K562 (cell line): ENCODE data around the gene PCED1B. TPM values are rescaled to one million over a fixed set of nuclear protein-coding genes. Genes with fewer than 3 reads are reported as not detected.

Experiments used
- CBX5 ChIP-seq: IDR thresholded peaks from 2 replicates; pipeline ENCODE4 v1.6.1; 2014; ENCODE audit warnings: low read depth, borderline replicate concordance
- MXI1 ChIP-seq: IDR thresholded peaks from 2 replicates; pipeline ENCODE4 v1.6.1; 2011; ENCODE audit warnings: low read depth, mild to moderate bottlenecking, improper control_type of control experiment, low read length
- PHB ChIP-seq: fragments of 250-450 bp; sonication (Bioruptor Pico); IDR thresholded peaks from 2 replicates; pipeline ENCODE4 v1.5.0; 2021
- TEAD4 ChIP-seq, 2 experiments: sonication (generic) in 1 of 2; formaldehyde crosslinking in 1 of 2; IDR thresholded peaks; 2 replicates each; pipeline versions ENCODE4 v1.6.1 to v1.8.0; 2012 to 2022; ENCODE audit warnings: borderline replicate concordance in 1 of 2, inconsistent platforms in 1 of 2, low read length in 1 of 2, mild to moderate bottlenecking in 1 of 2, missing genetic modification reagents in 1 of 2
- ZBED1 ChIP-seq: IDR thresholded peaks from 2 replicates; pipeline ENCODE4 v1.6.1; 2014
- ZNF232 ChIP-seq: sonication (generic); formaldehyde crosslinking; IDR thresholded peaks from 2 replicates; pipeline ENCODE4 v1.8.0; 2022; ENCODE audit warnings: mild to moderate bottlenecking, missing genetic modification reagents
- polyA plus RNA-seq, 8 experiments: library from polyadenylated mRNA; depleted of rRNA in 4 of 8; stranded (reverse) in 5 of 8; unstranded in 3 of 8; fragments of >200 nt; fragmentation: Nextera tagmentation in 2 of 8; fragmentation: Illumina TruSeq in 1 of 8; extraction: Ambion mirVana in 2 of 8; extraction: Trizol in 1 of 8; gene quantifications; 2 replicates each; pipeline versions ENCODE4 v1.2.1 to v1.2.3, GENCODE V29; 2011 to 2014; ENCODE audit warnings: inconsistent platforms in 1 of 8, missing spikeins in 1 of 8
- total RNA-seq, 7 experiments: library from RNA; depleted of rRNA in 6 of 7; stranded (reverse); fragments of >200 nt in 6 of 7; fragmentation: Illumina TruSeq in 2 of 7; extraction: Trizol in 2 of 7; gene quantifications; 2 replicates each; pipeline versions ENCODE4 v1.2.1 to v1.2.3, GENCODE V29; 2011 to 2021; ENCODE audit warnings: low replicate concordance in 1 of 7
- TF ChIP-seq, protein P1 (sequence below): fragments of 250-450 bp; sonication (Bioruptor Pico); IDR thresholded peaks from 2 replicates; pipeline ENCODE4 v1.4.0; 2020
- TF ChIP-seq, protein P2 (sequence below), 3 experiments: fragments of 200-800 bp in 1 of 3; fragments of 250-450 bp in 1 of 3; fragments of 450-650 bp in 1 of 3; sonication (Bioruptor Pico) in 1 of 3; sonication (Bioruptor generic) in 1 of 3; formaldehyde crosslinking in 1 of 3; IDR thresholded peaks; 2 replicates each; pipeline versions ENCODE4 v1.6.1 to v1.8.0; 2016 to 2022; ENCODE audit warnings: mild to moderate bottlenecking in 2 of 3, missing genetic modification characterization in 2 of 3, missing compliant biosample characterization in 1 of 3, moderate library complexity in 1 of 3
- TF ChIP-seq, protein P3 (sequence below): fragments of 250-450 bp; sonication (Bioruptor Pico); IDR thresholded peaks from 2 replicates; pipeline ENCODE4 v1.8.0; 2021; ENCODE audit warnings: mild to moderate bottlenecking, moderate library complexity
- TF ChIP-seq, protein P4 (sequence below): fragments of 450-650 bp; formaldehyde crosslinking; IDR thresholded peaks from 2 replicates; pipeline ENCODE4 v1.4.0; 2020; ENCODE audit warnings: mild to moderate bottlenecking, moderate library complexity

Gene PCED1B
- total and polyA plus RNA-seq, 9 of the 15 experiments (the other 6 are each of a cell fraction or from before 2014, with no cell fraction given): 1.2 to 9.3 (median 2.5) TPM

DNA sequence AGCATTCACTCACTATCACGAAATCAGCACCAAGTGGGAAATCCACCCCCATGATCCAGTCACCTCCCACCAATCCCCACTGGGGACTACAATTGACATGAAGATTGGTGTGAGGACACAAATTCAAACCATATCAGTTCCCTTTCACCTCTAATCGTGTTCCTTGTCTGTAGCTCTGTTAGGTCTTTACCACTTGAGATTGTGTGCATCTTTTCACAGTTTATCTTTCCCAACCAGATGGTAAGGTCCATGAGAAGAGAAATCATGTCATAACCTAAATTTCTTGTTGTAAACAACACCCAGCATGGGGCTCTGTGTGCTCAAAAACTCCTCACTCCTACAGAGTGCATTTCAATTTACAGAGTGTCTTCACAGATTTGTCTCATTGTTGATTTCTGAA lies 27.1 kb upstream of the PCED1B start (continued):
- TF ChIP-seq, protein P1, sequence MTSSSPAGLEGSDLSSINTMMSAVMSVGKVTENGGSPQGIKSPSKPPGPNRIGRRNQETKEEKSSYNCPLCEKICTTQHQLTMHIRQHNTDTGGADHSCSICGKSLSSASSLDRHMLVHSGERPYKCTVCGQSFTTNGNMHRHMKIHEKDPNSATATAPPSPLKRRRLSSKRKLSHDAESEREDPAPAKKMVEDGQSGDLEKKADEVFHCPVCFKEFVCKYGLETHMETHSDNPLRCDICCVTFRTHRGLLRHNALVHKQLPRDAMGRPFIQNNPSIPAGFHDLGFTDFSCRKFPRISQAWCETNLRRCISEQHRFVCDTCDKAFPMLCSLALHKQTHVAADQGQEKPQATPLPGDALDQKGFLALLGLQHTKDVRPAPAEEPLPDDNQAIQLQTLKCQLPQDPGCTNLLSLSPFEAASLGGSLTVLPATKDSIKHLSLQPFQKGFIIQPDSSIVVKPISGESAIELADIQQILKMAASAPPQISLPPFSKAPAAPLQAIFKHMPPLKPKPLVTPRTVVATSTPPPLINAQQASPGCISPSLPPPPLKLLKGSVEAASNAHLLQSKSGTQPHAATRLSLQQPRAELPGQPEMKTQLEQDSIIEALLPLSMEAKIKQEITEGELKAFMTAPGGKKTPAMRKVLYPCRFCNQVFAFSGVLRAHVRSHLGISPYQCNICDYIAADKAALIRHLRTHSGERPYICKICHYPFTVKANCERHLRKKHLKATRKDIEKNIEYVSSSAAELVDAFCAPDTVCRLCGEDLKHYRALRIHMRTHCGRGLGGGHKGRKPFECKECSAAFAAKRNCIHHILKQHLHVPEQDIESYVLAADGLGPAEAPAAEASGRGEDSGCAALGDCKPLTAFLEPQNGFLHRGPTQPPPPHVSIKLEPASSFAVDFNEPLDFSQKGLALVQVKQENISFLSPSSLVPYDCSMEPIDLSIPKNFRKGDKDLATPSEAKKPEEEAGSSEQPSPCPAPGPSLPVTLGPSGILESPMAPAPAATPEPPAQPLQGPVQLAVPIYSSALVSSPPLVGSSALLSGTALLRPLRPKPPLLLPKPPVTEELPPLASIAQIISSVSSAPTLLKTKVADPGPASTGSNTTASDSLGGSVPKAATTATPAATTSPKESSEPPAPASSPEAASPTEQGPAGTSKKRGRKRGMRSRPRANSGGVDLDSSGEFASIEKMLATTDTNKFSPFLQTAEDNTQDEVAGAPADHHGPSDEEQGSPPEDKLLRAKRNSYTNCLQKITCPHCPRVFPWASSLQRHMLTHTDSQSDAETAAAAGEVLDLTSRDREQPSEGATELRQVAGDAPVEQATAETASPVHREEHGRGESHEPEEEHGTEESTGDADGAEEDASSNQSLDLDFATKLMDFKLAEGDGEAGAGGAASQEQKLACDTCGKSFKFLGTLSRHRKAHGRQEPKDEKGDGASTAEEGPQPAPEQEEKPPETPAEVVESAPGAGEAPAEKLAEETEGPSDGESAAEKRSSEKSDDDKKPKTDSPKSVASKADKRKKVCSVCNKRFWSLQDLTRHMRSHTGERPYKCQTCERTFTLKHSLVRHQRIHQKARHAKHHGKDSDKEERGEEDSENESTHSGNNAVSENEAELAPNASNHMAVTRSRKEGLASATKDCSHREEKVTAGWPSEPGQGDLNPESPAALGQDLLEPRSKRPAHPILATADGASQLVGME: no peak
- no peak for TF ChIP-seq CBX5
- TF ChIP-seq, protein P2, sequence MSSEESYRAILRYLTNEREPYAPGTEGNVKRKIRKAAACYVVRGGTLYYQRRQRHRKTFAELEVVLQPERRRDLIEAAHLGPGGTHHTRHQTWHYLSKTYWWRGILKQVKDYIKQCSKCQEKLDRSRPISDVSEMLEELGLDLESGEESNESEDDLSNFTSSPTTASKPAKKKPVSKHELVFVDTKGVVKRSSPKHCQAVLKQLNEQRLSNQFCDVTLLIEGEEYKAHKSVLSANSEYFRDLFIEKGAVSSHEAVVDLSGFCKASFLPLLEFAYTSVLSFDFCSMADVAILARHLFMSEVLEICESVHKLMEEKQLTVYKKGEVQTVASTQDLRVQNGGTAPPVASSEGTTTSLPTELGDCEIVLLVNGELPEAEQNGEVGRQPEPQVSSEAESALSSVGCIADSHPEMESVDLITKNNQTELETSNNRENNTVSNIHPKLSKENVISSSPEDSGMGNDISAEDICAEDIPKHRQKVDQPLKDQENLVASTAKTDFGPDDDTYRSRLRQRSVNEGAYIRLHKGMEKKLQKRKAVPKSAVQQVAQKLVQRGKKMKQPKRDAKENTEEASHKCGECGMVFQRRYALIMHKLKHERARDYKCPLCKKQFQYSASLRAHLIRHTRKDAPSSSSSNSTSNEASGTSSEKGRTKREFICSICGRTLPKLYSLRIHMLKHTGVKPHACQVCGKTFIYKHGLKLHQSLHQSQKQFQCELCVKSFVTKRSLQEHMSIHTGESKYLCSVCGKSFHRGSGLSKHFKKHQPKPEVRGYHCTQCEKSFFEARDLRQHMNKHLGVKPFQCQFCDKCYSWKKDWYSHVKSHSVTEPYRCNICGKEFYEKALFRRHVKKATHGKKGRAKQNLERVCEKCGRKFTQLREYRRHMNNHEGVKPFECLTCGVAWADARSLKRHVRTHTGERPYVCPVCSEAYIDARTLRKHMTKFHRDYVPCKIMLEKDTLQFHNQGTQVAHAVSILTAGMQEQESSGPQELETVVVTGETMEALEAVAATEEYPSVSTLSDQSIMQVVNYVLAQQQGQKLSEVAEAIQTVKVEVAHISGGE (CRISPR knock-in tag; IDR thresholded peaks at IDR 0.05): no peak
- no peak for TF ChIP-seq ZNF232 (CRISPR knock-in tag)
- TF ChIP-seq MXI1: no peak
- TF ChIP-seq PHB: no peak
- TF ChIP-seq, protein P3, sequence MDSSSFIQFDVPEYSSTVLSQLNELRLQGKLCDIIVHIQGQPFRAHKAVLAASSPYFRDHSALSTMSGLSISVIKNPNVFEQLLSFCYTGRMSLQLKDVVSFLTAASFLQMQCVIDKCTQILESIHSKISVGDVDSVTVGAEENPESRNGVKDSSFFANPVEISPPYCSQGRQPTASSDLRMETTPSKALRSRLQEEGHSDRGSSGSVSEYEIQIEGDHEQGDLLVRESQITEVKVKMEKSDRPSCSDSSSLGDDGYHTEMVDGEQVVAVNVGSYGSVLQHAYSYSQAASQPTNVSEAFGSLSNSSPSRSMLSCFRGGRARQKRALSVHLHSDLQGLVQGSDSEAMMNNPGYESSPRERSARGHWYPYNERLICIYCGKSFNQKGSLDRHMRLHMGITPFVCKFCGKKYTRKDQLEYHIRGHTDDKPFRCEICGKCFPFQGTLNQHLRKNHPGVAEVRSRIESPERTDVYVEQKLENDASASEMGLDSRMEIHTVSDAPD (CRISPR knock-in tag): no peak
- TF ChIP-seq, protein P4, sequence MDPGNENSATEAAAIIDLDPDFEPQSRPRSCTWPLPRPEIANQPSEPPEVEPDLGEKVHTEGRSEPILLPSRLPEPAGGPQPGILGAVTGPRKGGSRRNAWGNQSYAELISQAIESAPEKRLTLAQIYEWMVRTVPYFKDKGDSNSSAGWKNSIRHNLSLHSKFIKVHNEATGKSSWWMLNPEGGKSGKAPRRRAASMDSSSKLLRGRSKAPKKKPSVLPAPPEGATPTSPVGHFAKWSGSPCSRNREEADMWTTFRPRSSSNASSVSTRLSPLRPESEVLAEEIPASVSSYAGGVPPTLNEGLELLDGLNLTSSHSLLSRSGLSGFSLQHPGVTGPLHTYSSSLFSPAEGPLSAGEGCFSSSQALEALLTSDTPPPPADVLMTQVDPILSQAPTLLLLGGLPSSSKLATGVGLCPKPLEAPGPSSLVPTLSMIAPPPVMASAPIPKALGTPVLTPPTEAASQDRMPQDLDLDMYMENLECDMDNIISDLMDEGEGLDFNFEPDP: no peak
- TF ChIP-seq ZBED1: no peak
- peak; percentile 55; the same call in 1 of the 2 replicates for TF ChIP-seq TEAD4 (IDR thresholded peaks at IDR 0.05; ENCODE audit: low read length)
- TF ChIP-seq TEAD4 (CRISPR knock-in tag; IDR thresholded peaks at IDR 0.05; ENCODE audit: borderline replicate concordance): no peak
